Prostate gland (tissue), 2 donors: ENCODE results near the gene PLCB4.

ENCODE experiments used
- CTCF ChIP-seq, 4 experiments: fragments of 200-600 bp in 2 of 4; fragments of 450-650 bp in 2 of 4; sonication (generic) in 2 of 4; IDR thresholded peaks; 1 replicate in 3 of 4; 2 replicates in 1 of 4; pipeline ENCODE4 v1.5.1; 2016 to 2019; ENCODE audit warnings: antibody characterized with exemption in 4 of 4, mild to moderate bottlenecking in 2 of 4, moderate library complexity in 2 of 4
- POLR2A ChIP-seq: fragments of 450-650 bp; IDR thresholded peaks from one replicate; pipeline ENCODE4 v1.6.1; 2016; ENCODE audit warnings: antibody characterized with exemption, mild to moderate bottlenecking
- POLR2AphosphoS5 ChIP-seq: sonication (generic); formaldehyde crosslinking; IDR thresholded peaks from one replicate; pipeline ENCODE4 v1.6.1; 2017; ENCODE audit warnings: antibody characterized with exemption

- TF ChIP-seq CTCF (IDR thresholded peaks at IDR 0.05) (no peak), POLR2AphosphoS5 (no peak), POLR2A (no peak)
Observed at GRCh38 chr20:9211016-9211760, 142.3 kb downstream of the PLCB4 start.
